Measurements from ENCODE around the gene ANXA11.

- TF ChIP-seq, protein P1, sequence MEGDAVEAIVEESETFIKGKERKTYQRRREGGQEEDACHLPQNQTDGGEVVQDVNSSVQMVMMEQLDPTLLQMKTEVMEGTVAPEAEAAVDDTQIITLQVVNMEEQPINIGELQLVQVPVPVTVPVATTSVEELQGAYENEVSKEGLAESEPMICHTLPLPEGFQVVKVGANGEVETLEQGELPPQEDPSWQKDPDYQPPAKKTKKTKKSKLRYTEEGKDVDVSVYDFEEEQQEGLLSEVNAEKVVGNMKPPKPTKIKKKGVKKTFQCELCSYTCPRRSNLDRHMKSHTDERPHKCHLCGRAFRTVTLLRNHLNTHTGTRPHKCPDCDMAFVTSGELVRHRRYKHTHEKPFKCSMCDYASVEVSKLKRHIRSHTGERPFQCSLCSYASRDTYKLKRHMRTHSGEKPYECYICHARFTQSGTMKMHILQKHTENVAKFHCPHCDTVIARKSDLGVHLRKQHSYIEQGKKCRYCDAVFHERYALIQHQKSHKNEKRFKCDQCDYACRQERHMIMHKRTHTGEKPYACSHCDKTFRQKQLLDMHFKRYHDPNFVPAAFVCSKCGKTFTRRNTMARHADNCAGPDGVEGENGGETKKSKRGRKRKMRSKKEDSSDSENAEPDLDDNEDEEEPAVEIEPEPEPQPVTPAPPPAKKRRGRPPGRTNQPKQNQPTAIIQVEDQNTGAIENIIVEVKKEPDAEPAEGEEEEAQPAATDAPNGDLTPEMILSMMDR (IDR thresholded peaks at IDR 0.05; ENCODE audit: low read depth, low read length, poor library complexity, severe bottlenecking), result no peak
- TF ChIP-seq EZH2phosphoT487 (IDR thresholded peaks at IDR 0.05; ENCODE audit: borderline replicate concordance, low read length), result no peak
These were observed 40.2 kb downstream of the ANXA11 start for GRCh38 chr10:80165173-80165572.

Measured in DOHH2 (cell line).